Measurements from ENCODE around the gene IKBKE. TPM values are rescaled to one million over a fixed set of nuclear protein-coding genes. Genes with fewer than 3 reads are reported as not detected.

IKBKE gene
- total RNA-seq, 2 donors from 2014 or later, result 15.9 to 28.4 TPM

DNA sequence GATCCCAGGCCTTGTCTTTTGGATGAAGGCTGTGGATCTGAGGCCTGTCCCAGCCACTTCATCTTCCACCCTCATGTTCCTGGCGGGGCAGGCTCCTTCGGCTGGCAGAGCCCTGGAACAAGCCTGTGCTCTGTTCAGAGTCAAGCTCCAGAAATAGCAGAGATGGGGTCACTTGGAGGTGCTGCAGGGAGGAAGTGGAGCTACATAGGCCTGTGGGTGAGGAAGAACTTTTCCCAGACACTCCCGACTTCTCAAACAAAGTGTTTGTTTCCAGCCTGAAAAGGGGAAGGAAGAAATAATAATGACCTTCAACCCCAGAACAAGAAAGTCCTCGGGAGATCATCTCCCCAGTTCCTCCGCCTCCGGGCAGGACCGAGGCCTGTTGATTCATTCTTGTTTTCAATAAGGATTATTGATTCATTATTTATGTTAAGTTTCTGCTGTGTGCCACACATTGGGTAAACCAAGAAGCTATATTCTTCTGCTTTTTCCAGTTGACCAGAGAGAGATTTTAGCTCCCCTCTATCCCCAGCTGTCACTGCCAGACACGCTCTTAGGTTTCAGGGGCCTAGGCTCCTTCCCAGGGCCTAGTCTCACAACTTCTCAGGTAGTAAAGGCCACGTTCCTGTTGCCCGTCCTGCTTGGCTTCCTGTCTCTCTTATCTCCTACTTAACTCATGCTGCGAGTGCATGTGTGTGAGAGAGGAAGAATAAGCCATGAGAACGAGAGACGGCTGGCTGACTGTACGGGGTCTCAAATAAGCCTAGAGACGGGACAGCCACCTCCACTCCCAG is 16.9 kb downstream of the IKBKE start:
- TF ChIP-seq, protein P1, sequence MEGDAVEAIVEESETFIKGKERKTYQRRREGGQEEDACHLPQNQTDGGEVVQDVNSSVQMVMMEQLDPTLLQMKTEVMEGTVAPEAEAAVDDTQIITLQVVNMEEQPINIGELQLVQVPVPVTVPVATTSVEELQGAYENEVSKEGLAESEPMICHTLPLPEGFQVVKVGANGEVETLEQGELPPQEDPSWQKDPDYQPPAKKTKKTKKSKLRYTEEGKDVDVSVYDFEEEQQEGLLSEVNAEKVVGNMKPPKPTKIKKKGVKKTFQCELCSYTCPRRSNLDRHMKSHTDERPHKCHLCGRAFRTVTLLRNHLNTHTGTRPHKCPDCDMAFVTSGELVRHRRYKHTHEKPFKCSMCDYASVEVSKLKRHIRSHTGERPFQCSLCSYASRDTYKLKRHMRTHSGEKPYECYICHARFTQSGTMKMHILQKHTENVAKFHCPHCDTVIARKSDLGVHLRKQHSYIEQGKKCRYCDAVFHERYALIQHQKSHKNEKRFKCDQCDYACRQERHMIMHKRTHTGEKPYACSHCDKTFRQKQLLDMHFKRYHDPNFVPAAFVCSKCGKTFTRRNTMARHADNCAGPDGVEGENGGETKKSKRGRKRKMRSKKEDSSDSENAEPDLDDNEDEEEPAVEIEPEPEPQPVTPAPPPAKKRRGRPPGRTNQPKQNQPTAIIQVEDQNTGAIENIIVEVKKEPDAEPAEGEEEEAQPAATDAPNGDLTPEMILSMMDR (IDR thresholded peaks at IDR 0.05), result no peak
- no peak overlapping the region for H3K27ac ChIP-seq
- H3K4me3 ChIP-seq, result no peak overlapping the region
- DNase-seq, result no peak
- H3K27me3 ChIP-seq, result no peaks in the 10 kb centered on the region
- no peaks in the 10 kb centered on the region for H3K9me3 ChIP-seq
- intact Hi-C loops (cut with DNase I), result no loop called here
- H3K9ac ChIP-seq (ENCODE audit: low read depth in 2 of 2, low read length in 2 of 2), result no peak overlapping the region
- no peaks in the 10 kb centered on the region for H3K4me1 ChIP-seq
- H3K36me3 ChIP-seq, result peaks cover 4% of the 10 kb centered on the region

DNA sequence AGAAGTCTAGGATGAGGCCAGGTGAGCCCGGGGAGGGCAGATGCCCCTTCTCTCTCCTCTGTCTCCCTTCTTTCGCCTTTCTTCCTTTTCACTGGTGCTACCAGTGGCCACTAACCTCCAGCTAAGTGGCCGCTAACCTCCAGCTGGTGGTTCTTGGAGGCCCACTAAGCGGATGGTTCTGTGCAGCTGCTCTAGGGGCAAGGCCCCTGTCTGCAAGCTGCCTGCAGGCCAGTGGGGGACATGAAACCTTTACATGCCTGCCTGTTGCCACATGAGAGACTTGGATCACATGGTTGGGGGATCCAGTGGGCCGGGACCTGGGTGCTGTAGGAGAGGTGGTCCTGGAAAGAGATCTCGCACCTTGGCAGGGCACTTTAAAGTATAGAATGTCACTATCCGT is 17.7 kb downstream of the IKBKE start:
- H3K36me3 ChIP-seq, result peaks cover 4% of the 10 kb centered on the region
- no peaks in the 10 kb centered on the region for H3K9me3 ChIP-seq
- DNase-seq, result no peak
- no peaks in the 10 kb centered on the region for H3K4me1 ChIP-seq
- no peak overlapping the region for H3K4me3 ChIP-seq
- no peak overlapping the region for H3K9ac ChIP-seq (ENCODE audit: low read depth in 2 of 2, low read length in 2 of 2)
- TF ChIP-seq, protein P1 (IDR thresholded peaks at IDR 0.05), result no peak
- intact Hi-C loops (cut with DNase I), result no loop called here
- no peak overlapping the region for H3K27ac ChIP-seq
- no peaks in the 10 kb centered on the region for H3K27me3 ChIP-seq

DNA sequence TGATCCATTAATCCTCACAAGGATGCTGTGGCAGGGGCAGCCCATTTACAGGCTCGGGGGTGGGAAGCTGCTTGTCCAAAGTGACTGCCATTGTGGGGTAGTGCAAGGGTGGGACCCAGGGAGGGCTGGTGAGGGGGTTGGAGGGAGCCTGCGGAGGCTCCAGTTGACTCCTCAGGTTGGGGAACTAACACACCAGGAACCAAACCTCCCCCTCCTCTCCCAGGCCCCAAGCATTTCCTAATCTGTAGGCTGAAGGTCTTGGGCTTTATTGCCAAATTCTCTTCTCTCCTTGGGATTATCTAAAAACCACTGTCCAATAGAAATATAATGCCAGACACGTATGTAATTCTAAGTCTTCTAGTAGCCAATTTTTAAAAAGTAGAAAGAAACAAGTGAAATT is 18.2 kb downstream of the IKBKE start:
- Histone ChIP-seq H3K4me3 (no peak overlapping the region), H3K4me1 (no peaks in the 10 kb centered on the region), H3K36me3 (peaks cover 4% of the 10 kb centered on the region), H3K9me3 (no peaks in the 10 kb centered on the region), H3K27ac (no peak overlapping the region), H3K9ac (ENCODE audit: low read depth in 2 of 2, low read length in 2 of 2) (no peak overlapping the region), H3K27me3 (no peaks in the 10 kb centered on the region)
- no peak for DNase-seq
- intact Hi-C loops (cut with DNase I), result no loop called here
- TF ChIP-seq, protein P1 (IDR thresholded peaks at IDR 0.05), result no peak

DNA sequence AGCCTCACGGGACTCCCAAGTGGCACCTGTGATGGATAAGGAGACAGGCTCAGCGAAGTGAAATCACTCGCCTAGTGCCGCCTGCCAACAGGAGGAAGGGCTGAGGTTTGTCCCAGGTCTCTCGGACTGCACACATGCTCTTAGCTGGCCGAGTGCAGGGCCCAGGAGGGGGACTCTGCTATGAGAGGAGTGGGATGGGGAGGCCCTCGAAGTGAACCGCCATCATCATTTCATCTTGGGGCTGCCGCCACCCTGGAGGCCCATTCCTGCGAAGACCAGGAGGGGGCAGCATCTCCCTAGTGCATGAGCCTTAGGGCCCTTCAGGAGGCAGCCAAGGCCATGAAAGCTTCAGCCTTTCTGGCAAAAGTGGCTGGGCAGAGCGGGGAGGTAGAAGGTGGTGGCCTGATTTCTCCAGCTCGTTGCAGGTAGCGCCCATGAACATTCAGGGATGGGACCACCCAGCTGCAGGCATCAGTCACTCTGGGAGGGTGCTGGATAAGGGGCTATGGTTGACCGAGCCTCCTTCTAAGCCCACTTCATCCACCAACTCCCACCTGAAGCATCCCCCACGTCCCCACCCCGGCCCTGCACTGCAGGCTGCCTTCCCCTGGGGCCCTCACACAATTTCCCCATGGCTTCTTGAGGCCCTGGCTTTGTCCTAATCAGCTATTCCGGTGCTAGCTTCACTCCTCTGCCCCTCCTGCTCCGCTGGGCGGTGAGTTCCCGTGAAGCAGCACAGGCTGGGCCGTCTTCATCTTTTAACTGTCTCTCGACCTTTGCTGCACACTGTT is 19.9 kb downstream of the IKBKE start:
- intact Hi-C loops (cut with DNase I), result loop anchor here (2.0 to 10.0 kb wide), 3 partner anchors 95 to 425 kb away; no protein-coding TSS in a partner anchor
- DNase-seq, result peak; percentile 74
- H3K9ac ChIP-seq (ENCODE audit: low read depth in 2 of 2, low read length in 2 of 2), result no peak overlapping the region
- TF ChIP-seq, protein P1 (IDR thresholded peaks at IDR 0.05), result peak; percentile 71
- H3K9me3 ChIP-seq, result no peaks in the 10 kb centered on the region
- H3K27me3 ChIP-seq, result no peaks in the 10 kb centered on the region
- no peaks in the 10 kb centered on the region for H3K4me1 ChIP-seq
- H3K36me3 ChIP-seq, result peaks cover 4% of the 10 kb centered on the region
- no peak overlapping the region for H3K4me3 ChIP-seq
- no peak overlapping the region for H3K27ac ChIP-seq

DNA sequence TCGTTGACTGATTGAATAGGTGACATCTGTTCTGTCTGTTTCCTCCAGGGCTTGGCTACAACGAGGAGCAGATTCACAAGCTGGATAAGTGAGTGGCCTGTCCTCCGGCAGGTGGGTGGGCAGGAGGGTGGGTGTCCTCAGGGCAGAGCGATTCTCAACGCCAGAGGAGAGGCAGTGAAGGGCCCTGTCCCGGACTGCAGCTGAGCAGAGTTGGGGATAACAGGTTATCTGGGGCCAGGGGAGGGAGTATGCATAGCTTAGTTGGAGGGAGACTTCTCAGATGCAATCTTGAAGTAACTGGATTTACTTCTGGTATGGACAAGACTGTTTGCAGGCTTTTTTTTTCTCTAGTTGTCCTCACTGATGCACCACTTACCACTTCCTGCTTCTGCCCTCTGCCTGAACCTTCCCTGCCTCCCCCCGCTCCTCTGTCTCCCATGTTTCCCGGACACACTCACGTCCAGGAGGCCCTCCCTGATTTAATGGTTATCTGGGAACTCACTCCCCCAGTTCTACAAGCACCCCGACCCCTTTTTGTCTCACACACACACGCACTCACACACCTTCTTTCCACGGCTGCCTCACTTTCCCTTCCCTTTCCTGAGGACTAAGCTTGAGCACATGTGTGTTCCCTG is 20.6 kb downstream of the IKBKE start:
- TF ChIP-seq, protein P1 (IDR thresholded peaks at IDR 0.05), result no peak
- intact Hi-C loops (cut with DNase I), result loop anchor here (2.0 to 10.0 kb wide), 3 partner anchors 94 to 424 kb away; no protein-coding TSS in a partner anchor
- no peak overlapping the region for H3K27ac ChIP-seq
- no peak for DNase-seq
- H3K4me3 ChIP-seq, result no peak overlapping the region
- H3K9me3 ChIP-seq, result no peaks in the 10 kb centered on the region
- no peaks in the 10 kb centered on the region for H3K27me3 ChIP-seq
- no peak overlapping the region for H3K9ac ChIP-seq (ENCODE audit: low read depth in 2 of 2, low read length in 2 of 2)
- H3K4me1 ChIP-seq, result no peaks in the 10 kb centered on the region
- peaks cover 4% of the 10 kb centered on the region for H3K36me3 ChIP-seq

Data from colonic mucosa (tissue), 4 donors.